Breast epithelium (tissue), 4 donors: ENCODE data around the gene PYGB. TPM values are rescaled to one million over a fixed set of nuclear protein-coding genes. Genes with fewer than 3 reads are reported as not detected.

Source experiments
- DNase-seq, 2 donors: peaks; one replicate each; pipeline ENCODE4 v3.0.0-alpha.2; 2019; ENCODE audit warnings: low spot score in 2 of 2
- H3K27ac ChIP-seq, 2 donors: fragments of 200-600 bp; sonication (generic) in 1 of 2; one replicate each; pipeline ENCODE4 v1.5.1; 2016 to 2019; ENCODE audit warnings: mild to moderate bottlenecking in 1 of 2
- H3K27me3 ChIP-seq, 2 donors: fragments of 200-600 bp; sonication (generic) in 1 of 2; one replicate each; pipeline versions ENCODE4 v1.5.1 to v1.6.0; 2017 to 2019; ENCODE audit warnings: control low read depth in 1 of 2, mild to moderate bottlenecking in 1 of 2
- H3K36me3 ChIP-seq: fragments of 200-600 bp; one replicate; pipeline ENCODE4 v1.5.1; 2019
- H3K4me1 ChIP-seq, 2 donors: fragments of 200-600 bp; sonication (generic); one replicate each; pipeline ENCODE4 v1.5.1; 2016 to 2019; ENCODE audit warnings: control low read depth in 1 of 2
- H3K4me3 ChIP-seq, 3 donors: fragments of 200-600 bp; sonication (generic); 1 replicate in 2 of 3; 2 replicates in 1 of 3; pipeline ENCODE4 v1.5.1; 2016 to 2019; ENCODE audit warnings: mild to moderate bottlenecking in 3 of 3, moderate library complexity in 2 of 3
- H3K9me3 ChIP-seq, 2 donors: fragments of 200-600 bp; sonication (generic) in 1 of 2; one replicate each; pipeline ENCODE4 v1.5.1; 2016 to 2019; ENCODE audit warnings: control low read depth in 1 of 2
- POLR2A ChIP-seq: fragments of 450-650 bp; IDR thresholded peaks from one replicate; pipeline ENCODE4 v1.6.1; 2016; ENCODE audit warnings: antibody characterized with exemption, mild to moderate bottlenecking, moderate library complexity
- POLR2AphosphoS5 ChIP-seq, 3 donors: sonication (generic); formaldehyde crosslinking; IDR thresholded peaks; one replicate each; pipeline ENCODE4 v1.6.1; 2017; ENCODE audit warnings: antibody characterized with exemption in 3 of 3
- intact Hi-C: fragments of 100-400 bp; cut with DNase I; formaldehyde crosslinking; loops from one replicate; pipeline ENCODE4 v1.15.1; 2023; ENCODE audit warnings: low total_unique reads
- total RNA-seq, 3 donors: library from RNA; depleted of rRNA; stranded (reverse); fragments of >200 nt; gene quantifications; one replicate each; pipeline ENCODE4 v1.1.0, GENCODE V29; 2016
- TF ChIP-seq, protein P1 (sequence below), 3 donors: fragments of 450-650 bp; IDR thresholded peaks; one replicate each; pipeline ENCODE4 v1.5.1; 2016 to 2017; ENCODE audit warnings: antibody characterized with exemption in 3 of 3, mild to moderate bottlenecking in 3 of 3, moderate library complexity in 3 of 3

Gene PYGB
- total RNA-seq: 100 to 1,000 TPM in 2 of 3 donors, 10 to 100 TPM in 1; 95.7 to 128 (median 121) TPM

DNA sequence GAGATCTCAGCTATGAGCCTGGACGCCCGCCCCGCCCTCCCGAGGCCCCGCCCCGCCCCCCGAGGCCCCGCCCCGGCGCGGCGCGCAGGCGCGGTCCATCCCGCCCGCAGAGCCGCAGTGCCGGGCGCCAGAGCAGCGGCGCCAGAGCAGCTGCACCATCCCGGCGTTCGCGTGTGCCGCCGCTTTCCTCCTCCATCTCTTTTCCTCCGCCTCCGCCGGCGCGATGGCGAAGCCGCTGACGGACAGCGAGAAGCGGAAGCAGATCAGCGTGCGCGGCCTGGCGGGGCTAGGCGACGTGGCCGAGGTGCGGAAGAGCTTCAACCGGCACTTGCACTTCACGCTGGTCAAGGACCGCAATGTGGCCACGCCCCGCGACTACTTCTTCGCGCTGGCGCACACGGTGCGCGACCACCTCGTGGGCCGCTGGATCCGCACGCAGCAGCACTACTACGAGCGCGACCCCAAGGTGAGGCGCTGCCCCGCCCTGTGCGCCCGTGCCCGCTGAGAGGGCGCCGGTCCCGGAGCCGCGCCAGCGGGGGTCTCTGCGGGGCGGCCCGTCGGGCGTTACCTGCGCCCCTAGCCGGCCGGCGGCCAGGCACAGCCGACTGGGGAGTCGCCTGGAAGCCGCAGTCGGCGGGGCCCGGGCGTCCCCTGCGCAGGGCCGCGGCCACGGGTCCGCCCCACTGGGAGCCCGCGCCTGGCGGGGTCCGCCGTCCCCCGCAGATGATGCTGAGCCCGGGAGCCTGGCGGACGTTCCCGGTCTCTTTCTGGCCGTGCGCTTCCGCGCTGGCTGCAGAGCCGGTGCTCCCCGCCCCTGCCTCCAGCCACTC lies at the start of gene PYGB:
PYGB (plus strand) TSS at position 130 of the 830 bp plus-strand sequence; CDS start at position 224, 94 bp downstream.
- peak; percentile 23 to 69 for DNase-seq
- no peaks in the 10 kb centered on the region for H3K4me1 ChIP-seq
- intact Hi-C loops: no loop called here

GRCh38 chr20:25198663-25199383 lies 49.1 kb upstream of the PYGB start:
- H3K9me3 ChIP-seq: no peaks in the 10 kb centered on the region
- H3K27ac ChIP-seq: peak overlapping the region; percentile 21 to 38
- DNase-seq: no peak
- peaks cover 0 to 4% of the 10 kb centered on the region in 2 donors for H3K4me1 ChIP-seq
- H3K27me3 ChIP-seq: no peaks in the 10 kb centered on the region
- intact Hi-C loops: loop anchor here (10.0 kb wide), 1 partner anchor 134 kb away; no protein-coding TSS in a partner anchor
- TF ChIP-seq, protein P1, sequence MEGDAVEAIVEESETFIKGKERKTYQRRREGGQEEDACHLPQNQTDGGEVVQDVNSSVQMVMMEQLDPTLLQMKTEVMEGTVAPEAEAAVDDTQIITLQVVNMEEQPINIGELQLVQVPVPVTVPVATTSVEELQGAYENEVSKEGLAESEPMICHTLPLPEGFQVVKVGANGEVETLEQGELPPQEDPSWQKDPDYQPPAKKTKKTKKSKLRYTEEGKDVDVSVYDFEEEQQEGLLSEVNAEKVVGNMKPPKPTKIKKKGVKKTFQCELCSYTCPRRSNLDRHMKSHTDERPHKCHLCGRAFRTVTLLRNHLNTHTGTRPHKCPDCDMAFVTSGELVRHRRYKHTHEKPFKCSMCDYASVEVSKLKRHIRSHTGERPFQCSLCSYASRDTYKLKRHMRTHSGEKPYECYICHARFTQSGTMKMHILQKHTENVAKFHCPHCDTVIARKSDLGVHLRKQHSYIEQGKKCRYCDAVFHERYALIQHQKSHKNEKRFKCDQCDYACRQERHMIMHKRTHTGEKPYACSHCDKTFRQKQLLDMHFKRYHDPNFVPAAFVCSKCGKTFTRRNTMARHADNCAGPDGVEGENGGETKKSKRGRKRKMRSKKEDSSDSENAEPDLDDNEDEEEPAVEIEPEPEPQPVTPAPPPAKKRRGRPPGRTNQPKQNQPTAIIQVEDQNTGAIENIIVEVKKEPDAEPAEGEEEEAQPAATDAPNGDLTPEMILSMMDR (IDR thresholded peaks at IDR 0.05): no peak
- TF ChIP-seq POLR2A (no peak), POLR2AphosphoS5 (IDR thresholded peaks at IDR 0.05) (no peak)
- no peak overlapping the region for H3K4me3 ChIP-seq
- H3K36me3 ChIP-seq: no peaks in the 10 kb centered on the region

More for the DNA sequence above, at the start of gene PYGB:
- H3K36me3 ChIP-seq: no peaks in the 10 kb centered on the region
- H3K27ac ChIP-seq: peak within 1 kb of the TSS; percentile 92 to 95
- TF ChIP-seq, protein P1 (IDR thresholded peaks at IDR 0.05): peak in 1 of 3 donors; percentile 17
- TF ChIP-seq POLR2A: peak; percentile 81
- peak; percentile 80 to 86 (median 81) for TF ChIP-seq POLR2AphosphoS5 (IDR thresholded peaks at IDR 0.05)
- H3K9me3 ChIP-seq: no peaks in the 10 kb centered on the region
- no peaks in the 10 kb centered on the region for H3K27me3 ChIP-seq
- H3K4me3 ChIP-seq: peak within 1 kb of the TSS; percentile 85 to 99 (median 94)

DNA sequence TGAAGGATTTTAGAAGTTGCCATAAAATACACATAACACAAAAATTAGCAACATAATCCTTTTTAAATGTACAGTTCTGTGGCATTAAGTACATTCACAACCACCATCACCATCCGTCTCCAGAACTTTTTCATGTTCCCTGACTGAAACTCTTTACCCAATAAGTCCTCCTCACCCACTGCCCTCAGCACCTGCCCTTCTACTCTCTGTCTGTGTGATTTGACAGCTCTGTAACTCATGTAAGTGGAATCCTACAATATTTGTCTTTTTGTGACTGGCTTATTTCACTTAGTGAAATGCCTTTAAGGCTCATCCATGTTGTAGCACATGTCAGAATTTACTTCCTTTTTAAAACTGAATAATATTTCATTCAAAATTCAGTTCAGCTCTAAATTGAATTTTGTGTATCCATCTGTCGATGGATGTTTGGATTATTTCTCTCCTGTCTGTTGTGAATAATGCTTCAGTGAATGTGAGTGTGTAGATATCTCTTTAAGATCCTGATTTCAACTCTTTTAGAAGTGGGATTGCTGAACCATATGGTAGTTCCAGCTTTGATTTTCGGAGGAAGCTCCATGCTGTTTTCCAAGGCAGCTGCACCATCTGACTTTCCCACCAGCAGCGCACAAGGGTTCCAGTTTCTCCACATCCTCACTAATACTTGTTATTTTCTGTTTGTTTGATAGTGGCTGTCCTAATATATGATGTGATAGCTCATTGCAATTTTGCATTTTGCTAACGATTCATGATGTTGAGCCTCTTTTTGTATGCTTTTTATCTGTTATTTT lies 48.2 kb upstream of the PYGB start:
- Histone ChIP-seq H3K9me3 (no peaks in the 10 kb centered on the region), H3K4me1 (peaks cover 0 to 4% of the 10 kb centered on the region in 2 donors), H3K4me3 (no peak overlapping the region), H3K27me3 (no peaks in the 10 kb centered on the region), H3K27ac (peak overlapping the region in 1 of 2 donors; percentile 38), H3K36me3 (no peaks in the 10 kb centered on the region)
- DNase-seq: no peak
- no peak for TF ChIP-seq POLR2AphosphoS5 (IDR thresholded peaks at IDR 0.05)
- TF ChIP-seq, protein P1 (IDR thresholded peaks at IDR 0.05): no peak
- TF ChIP-seq POLR2A: no peak
- intact Hi-C loops: loop anchor here (10.0 kb wide), 1 partner anchor 135 kb away; no protein-coding TSS in a partner anchor

DNA sequence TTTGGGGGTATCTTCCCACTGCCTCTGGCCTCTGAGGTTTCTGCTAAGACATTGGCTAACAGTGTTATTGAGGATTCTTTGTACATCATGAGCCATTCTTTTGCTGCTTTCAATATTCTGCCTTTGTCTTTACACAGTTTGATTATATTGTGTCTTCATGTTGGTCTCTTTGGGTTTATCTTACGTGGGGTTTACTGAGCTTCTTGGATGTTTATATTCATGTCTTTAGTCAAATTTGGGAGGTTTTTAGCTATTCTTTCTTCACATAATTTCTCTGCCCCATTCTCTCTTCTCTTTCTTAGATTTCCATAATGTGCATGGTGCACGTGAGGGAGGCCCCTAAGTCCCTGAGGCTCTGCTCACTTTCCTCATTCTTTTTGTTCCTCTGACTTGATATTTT lies 44.8 kb upstream of the PYGB start:
- no peaks in the 10 kb centered on the region for H3K27me3 ChIP-seq
- intact Hi-C loops: no loop called here
- H3K4me3 ChIP-seq: no peak overlapping the region
- H3K4me1 ChIP-seq: peaks cover 0 to 4% of the 10 kb centered on the region in 2 donors
- TF ChIP-seq, protein P1 (IDR thresholded peaks at IDR 0.05): no peak
- TF ChIP-seq POLR2A (no peak), POLR2AphosphoS5 (IDR thresholded peaks at IDR 0.05) (no peak)
- H3K27ac ChIP-seq: no peak overlapping the region
- no peak for DNase-seq
- no peaks in the 10 kb centered on the region for H3K9me3 ChIP-seq
- H3K36me3 ChIP-seq: no peaks in the 10 kb centered on the region
